ENCODE data around the gene LIMD2. TPM values are rescaled to one million over a fixed set of nuclear protein-coding genes. Genes with fewer than 3 reads are reported as not detected.

LIMD2 gene
- total and polyA plus RNA-seq, 4 donors = 26.4 to 69.5 (median 30.5) TPM

DNA sequence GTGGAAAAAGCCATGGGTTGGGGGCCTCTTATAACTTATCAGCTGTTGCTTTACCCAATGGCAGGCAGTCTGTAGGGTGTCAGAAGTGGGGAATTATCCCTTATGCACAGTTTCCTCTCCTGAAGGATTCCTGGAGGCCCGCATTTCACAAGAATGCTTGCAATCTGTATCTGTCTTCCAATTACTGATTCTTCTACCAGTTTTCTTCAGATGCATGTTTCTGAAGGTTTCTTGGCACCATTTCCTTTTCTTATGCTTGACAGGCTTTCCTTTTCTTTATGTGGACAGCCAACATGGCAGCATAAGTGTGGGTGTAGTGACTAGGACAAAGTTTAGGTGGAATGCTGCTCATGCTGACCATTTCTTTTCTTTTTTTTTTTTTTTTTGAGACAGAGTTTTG is 41.6 kb downstream of the LIMD2 start:
- H3K27me3 ChIP-seq (ENCODE audit: control insufficient read depth in 3 of 3, insufficient read depth in 3 of 3, low read length in 2 of 3) = no peaks in the 10 kb centered on the region
- no peaks in the 10 kb centered on the region for H3K9me3 ChIP-seq (ENCODE audit: control insufficient read depth in 4 of 4, insufficient read depth in 3 of 4, low read length in 3 of 4)
- WGBS, 2 donors = 93 to 97% methylated on average over 1 of the region's 1 CpG
- peaks cover 15 to 22% (median 18%) of the 10 kb centered on the region in 4 donors for H3K36me3 ChIP-seq (ENCODE audit: control insufficient read depth in 4 of 4, insufficient read depth in 4 of 4, low read length in 4 of 4)
- peaks cover 0 to 7% (median 0%) of the 10 kb centered on the region in 5 donors for H3K4me1 ChIP-seq (ENCODE audit: control insufficient read depth in 5 of 5, insufficient read depth in 5 of 5, low read length in 5 of 5)
- no peak overlapping the region for H3K4me3 ChIP-seq
- H3K9ac ChIP-seq (ENCODE audit: insufficient read depth in 1 of 2, low read length in 2 of 2) = no peak overlapping the region
- DNase-seq (no peak), ATAC-seq (ENCODE audit: insufficient read depth, low FRiP score) (no peak)
- TF ChIP-seq, protein P1, sequence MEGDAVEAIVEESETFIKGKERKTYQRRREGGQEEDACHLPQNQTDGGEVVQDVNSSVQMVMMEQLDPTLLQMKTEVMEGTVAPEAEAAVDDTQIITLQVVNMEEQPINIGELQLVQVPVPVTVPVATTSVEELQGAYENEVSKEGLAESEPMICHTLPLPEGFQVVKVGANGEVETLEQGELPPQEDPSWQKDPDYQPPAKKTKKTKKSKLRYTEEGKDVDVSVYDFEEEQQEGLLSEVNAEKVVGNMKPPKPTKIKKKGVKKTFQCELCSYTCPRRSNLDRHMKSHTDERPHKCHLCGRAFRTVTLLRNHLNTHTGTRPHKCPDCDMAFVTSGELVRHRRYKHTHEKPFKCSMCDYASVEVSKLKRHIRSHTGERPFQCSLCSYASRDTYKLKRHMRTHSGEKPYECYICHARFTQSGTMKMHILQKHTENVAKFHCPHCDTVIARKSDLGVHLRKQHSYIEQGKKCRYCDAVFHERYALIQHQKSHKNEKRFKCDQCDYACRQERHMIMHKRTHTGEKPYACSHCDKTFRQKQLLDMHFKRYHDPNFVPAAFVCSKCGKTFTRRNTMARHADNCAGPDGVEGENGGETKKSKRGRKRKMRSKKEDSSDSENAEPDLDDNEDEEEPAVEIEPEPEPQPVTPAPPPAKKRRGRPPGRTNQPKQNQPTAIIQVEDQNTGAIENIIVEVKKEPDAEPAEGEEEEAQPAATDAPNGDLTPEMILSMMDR (IDR thresholded peaks at IDR 0.05; ENCODE audit: control extremely low read depth, extremely low read depth) = no peak
- H3K27ac ChIP-seq (ENCODE audit: low read depth in 1 of 2, low read length in 1 of 2) = no peak overlapping the region

DNA sequence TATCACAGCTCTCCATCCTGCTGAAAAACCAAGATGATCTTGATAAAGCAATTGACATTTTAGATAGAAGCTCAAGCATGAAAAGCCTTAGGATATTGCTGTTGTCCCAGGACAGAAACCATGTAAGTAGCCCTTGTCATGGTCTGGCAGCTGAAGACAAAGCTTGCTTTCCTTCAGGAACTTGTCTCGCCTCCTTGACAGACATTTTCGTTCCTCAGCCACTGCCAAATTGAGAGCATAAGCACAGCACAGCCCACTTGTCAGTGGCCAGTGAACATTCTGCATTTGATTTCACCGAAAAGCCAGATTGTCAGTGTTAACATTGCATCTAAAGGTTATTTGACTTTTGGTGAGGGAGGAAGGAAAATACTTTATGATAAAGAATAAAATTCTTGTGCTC is 42.1 kb downstream of the LIMD2 start:
- H3K9me3 ChIP-seq (ENCODE audit: control insufficient read depth in 4 of 4, insufficient read depth in 3 of 4, low read length in 3 of 4) = no peaks in the 10 kb centered on the region
- TF ChIP-seq, protein P1 (IDR thresholded peaks at IDR 0.05; ENCODE audit: control extremely low read depth, extremely low read depth) = no peak
- ATAC-seq (ENCODE audit: insufficient read depth, low FRiP score) = no peak
- H3K27ac ChIP-seq (ENCODE audit: low read depth in 1 of 2, low read length in 1 of 2) = peak overlapping the region in 1 of 2 donors; percentile 22
- peaks cover 0 to 8% (median 0%) of the 10 kb centered on the region in 5 donors for H3K4me1 ChIP-seq (ENCODE audit: control insufficient read depth in 5 of 5, insufficient read depth in 5 of 5, low read length in 5 of 5)
- H3K9ac ChIP-seq (ENCODE audit: insufficient read depth in 1 of 2, low read length in 2 of 2) = no peak overlapping the region
- no peak overlapping the region for H3K4me3 ChIP-seq
- peaks cover 15 to 21% (median 18%) of the 10 kb centered on the region in 4 donors for H3K36me3 ChIP-seq (ENCODE audit: control insufficient read depth in 4 of 4, insufficient read depth in 4 of 4, low read length in 4 of 4)
- WGBS, 2 donors = 77 to 78% methylated on average over 3 of the region's 3 CpGs
- no peak for DNase-seq
- H3K27me3 ChIP-seq (ENCODE audit: control insufficient read depth in 3 of 3, insufficient read depth in 3 of 3, low read length in 2 of 3) = no peaks in the 10 kb centered on the region

DNA sequence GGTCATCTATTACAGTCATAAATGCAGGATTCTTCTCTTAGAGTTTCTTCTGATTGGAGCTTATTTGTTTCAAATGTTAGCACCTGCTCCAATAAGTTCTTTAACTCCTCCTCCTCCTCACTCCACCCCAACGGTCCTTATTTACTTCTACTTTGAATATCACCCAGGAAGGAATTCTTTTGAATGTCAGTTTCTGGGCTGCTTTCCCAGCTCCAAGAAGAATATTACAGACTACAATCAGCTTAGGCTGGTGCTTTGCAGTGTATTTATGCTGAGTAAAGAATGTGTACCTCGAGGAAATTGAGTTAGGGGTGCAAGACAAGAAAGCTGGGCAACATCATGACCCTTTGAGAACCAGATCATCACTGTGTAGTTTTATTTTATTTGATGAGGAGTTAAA is 46.9 kb downstream of the LIMD2 start:
- Histone ChIP-seq H3K9me3 (ENCODE audit: control insufficient read depth in 4 of 4, insufficient read depth in 3 of 4, low read length in 3 of 4) (no peaks in the 10 kb centered on the region), H3K27me3 (ENCODE audit: control insufficient read depth in 3 of 3, insufficient read depth in 3 of 3, low read length in 2 of 3) (no peaks in the 10 kb centered on the region), H3K27ac (ENCODE audit: low read depth in 1 of 2, low read length in 1 of 2) (peak overlapping the region in 1 of 2 donors; percentile 49), H3K9ac (ENCODE audit: insufficient read depth in 1 of 2, low read length in 2 of 2) (no peak overlapping the region), H3K36me3 (ENCODE audit: control insufficient read depth in 4 of 4, insufficient read depth in 4 of 4, low read length in 4 of 4) (peaks cover 7 to 15% (median 11%) of the 10 kb centered on the region in 4 donors), H3K4me1 (ENCODE audit: control insufficient read depth in 5 of 5, insufficient read depth in 5 of 5, low read length in 5 of 5) (peaks cover 0 to 19% (median under 1%) of the 10 kb centered on the region in 5 donors), H3K4me3 (no peak overlapping the region)
- 29 to 60% methylated on average over 2 of the region's 2 CpGs for WGBS, 2 donors
- ATAC-seq (ENCODE audit: insufficient read depth, low FRiP score) (no peak), DNase-seq (peak; percentile 19 to 85 (median 78))
- TF ChIP-seq, protein P1 (IDR thresholded peaks at IDR 0.05; ENCODE audit: control extremely low read depth, extremely low read depth) = no peak

DNA sequence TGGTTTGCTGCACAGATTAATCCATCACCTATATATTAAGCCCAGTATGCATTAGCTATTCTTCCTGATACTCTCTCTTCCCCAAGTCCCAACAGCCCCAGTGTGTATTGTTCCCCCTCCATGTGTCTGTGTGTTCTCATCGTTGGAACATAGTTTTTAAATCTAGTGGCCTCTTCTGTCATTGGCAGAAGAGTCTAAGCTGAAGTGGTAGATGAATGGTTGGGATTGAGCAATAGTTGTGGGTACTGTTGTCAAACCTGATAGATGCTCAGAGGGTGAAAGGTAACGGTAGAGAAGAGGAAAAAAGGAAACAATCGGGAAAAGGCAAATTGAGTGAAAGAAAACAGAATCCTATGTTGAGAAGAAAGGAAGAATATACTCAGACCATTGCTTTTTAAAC is 47.8 kb downstream of the LIMD2 start:
- no peak for ATAC-seq (ENCODE audit: insufficient read depth, low FRiP score)
- no peak for DNase-seq
- H3K9me3 ChIP-seq (ENCODE audit: control insufficient read depth in 4 of 4, insufficient read depth in 3 of 4, low read length in 3 of 4) = no peaks in the 10 kb centered on the region
- no peak overlapping the region for H3K27ac ChIP-seq (ENCODE audit: low read depth in 1 of 2, low read length in 1 of 2)
- 18 to 37% methylated on average over 3 of the region's 3 CpGs for WGBS, 2 donors
- H3K36me3 ChIP-seq (ENCODE audit: control insufficient read depth in 4 of 4, insufficient read depth in 4 of 4, low read length in 4 of 4) = peaks cover 8 to 24% (median 11%) of the 10 kb centered on the region in 4 donors
- no peaks in the 10 kb centered on the region for H3K27me3 ChIP-seq (ENCODE audit: control insufficient read depth in 3 of 3, insufficient read depth in 3 of 3, low read length in 2 of 3)
- no peak overlapping the region for H3K4me3 ChIP-seq
- peaks cover 0 to 19% (median 3%) of the 10 kb centered on the region in 5 donors for H3K4me1 ChIP-seq (ENCODE audit: control insufficient read depth in 5 of 5, insufficient read depth in 5 of 5, low read length in 5 of 5)
- TF ChIP-seq, protein P1 (IDR thresholded peaks at IDR 0.05; ENCODE audit: control extremely low read depth, extremely low read depth) = no peak
- H3K9ac ChIP-seq (ENCODE audit: insufficient read depth in 1 of 2, low read length in 2 of 2) = no peak overlapping the region

Measured in lung (tissue), 12 donors.